ENCODE measurements around the gene RFX2. TPM values are rescaled to one million over a fixed set of nuclear protein-coding genes. Genes with fewer than 3 reads are reported as not detected.
"Not testable (repeated sequence)": the region's sequence is repeated elsewhere in the genome, so short reads cannot be mapped to it uniquely, and the experiment has no call there.

The RFX2 gene
- total RNA-seq, 4 donors from 2014 or later, result 12.6 to 17.3 (median 15.0) TPM

DNA sequence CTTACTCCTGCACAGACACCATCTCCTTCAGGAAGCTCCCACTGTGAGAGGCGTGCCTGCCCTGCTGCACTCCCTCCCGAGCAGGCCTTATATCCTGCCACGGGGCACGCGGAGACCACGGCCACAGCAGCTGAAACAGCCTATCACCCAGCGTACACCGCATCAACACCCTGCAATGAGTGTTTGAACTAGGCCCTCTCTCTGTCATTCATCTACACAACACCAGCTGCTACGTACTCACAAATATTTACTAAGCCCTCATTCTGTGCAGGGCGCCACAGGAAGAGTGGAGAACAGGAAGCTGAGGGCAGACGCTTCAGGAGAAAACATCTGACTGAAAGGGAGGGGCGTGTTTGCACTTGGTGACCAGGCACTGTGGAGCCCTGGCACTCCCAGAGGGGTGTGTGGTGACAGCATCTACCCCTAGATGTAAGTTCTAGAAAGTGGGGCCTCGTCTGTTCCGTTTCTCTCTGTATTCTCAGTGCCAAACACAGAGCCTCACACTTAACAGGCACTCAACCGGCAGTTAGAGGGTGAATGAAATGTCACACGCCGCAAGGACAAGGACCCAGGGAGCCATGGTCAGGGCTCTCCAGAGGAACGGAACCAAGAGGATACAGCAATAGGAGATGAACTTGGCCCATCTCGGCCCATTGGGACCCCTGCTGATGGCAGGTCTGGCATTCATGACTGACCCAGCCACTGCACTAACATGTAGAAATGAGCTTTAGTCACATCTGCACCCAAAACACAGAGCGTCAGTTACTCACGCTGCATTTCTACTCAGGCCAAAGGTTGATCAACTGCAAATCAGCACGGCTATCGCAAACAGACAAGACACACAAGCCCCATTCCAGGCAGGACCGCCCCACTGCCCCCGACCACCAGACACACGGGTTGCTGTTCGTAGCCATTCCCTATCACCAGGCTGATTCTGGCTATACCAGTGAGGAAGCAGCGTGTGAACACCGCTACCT is 148.0 kb downstream of the RFX2 start:
- Histone ChIP-seq H3K9me3 (no peaks in the 10 kb centered on the region), H3K4me1 (peaks cover 7 to 98% (median 60%) of the 10 kb centered on the region in 4 donors), H3K27ac (peak overlapping the region; percentile 34 to 86 (median 77)), H3K27me3 (no peaks in the 10 kb centered on the region), H3K4me3 (peak overlapping the region in 1 of 4 donors; percentile 1), H3K36me3 (peaks cover 0 to 5% (median 0%) of the 10 kb centered on the region in 3 donors)
- WGBS, 2 donors, result 34 to 36% methylated on average over 27 to 29 of the region's 29 CpGs
- TF ChIP-seq POLR2A (IDR thresholded peaks at IDR 0.05) (no peak), EP300 (IDR thresholded peaks at IDR 0.05) (peak in 1 of 2 donors; percentile 48), CTCF (IDR thresholded peaks at IDR 0.05) (no peak)
- peak in 1 of 2 donors; percentile 26 for DNase-seq (ENCODE audit: low spot score in 2 of 2)

DNA sequence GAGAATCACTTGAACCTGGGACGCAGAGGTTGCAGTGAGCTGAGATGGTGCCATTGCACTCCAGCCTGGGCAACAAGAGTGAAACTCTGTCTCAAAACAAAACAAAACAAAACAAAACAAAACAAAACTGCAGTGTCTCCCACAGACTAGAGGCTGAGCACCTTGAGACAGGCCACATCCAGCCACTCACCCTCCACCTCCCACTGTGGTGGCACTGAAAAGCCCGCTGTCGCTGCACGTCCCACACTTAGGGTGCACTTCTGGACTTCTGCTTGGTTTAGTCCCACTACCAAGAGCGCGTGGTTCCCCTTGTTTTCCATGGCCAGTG is 148.7 kb downstream of the RFX2 start:
- peaks cover 7 to 98% (median 56%) of the 10 kb centered on the region in 4 donors for H3K4me1 ChIP-seq
- not testable (repeated sequence) for DNase-seq (ENCODE audit: low spot score in 2 of 2); H3K27me3 ChIP-seq; H3K36me3 ChIP-seq; H3K9me3 ChIP-seq; H3K4me3 ChIP-seq
- peak overlapping the region in 3 of 4 donors; percentile 71 to 86 (median 83) for H3K27ac ChIP-seq
- WGBS, 2 donors, result 65 to 76% methylated on average over 5 to 6 of the region's 6 CpGs

GRCh38 chr19:5960005-5961001 is 150.0 kb downstream of the RFX2 start:
- TF ChIP-seq CTCF (IDR thresholded peaks at IDR 0.05) (no peak), POLR2A (IDR thresholded peaks at IDR 0.05) (no peak), EP300 (IDR thresholded peaks at IDR 0.05) (no peak)
- no peak overlapping the region for H3K4me3 ChIP-seq
- no peak for DNase-seq (ENCODE audit: low spot score in 2 of 2)
- 46 to 53% methylated on average over 18 of the region's 18 CpGs for WGBS, 2 donors
- H3K36me3 ChIP-seq, result peaks cover 0 to 2% (median 0%) of the 10 kb centered on the region in 3 donors
- peak overlapping the region; percentile 30 to 86 (median 77) for H3K27ac ChIP-seq
- no peaks in the 10 kb centered on the region for H3K27me3 ChIP-seq
- H3K4me1 ChIP-seq, result peaks cover 7 to 97% (median 51%) of the 10 kb centered on the region in 4 donors
- H3K9me3 ChIP-seq, result no peaks in the 10 kb centered on the region

- 59 to 72% methylated on average over 14 of the region's 14 CpGs for WGBS, 2 donors
- Histone ChIP-seq H3K9me3 (no peaks in the 10 kb centered on the region), H3K27ac (peak overlapping the region in 3 of 4 donors; percentile 71 to 86 (median 83)), H3K4me1 (peaks cover 7 to 97% (median 55%) of the 10 kb centered on the region in 4 donors), H3K36me3 (no peaks in the 10 kb centered on the region), H3K27me3 (no peaks in the 10 kb centered on the region), H3K4me3 (no peak overlapping the region)
- no peak for TF ChIP-seq POLR2A (IDR thresholded peaks at IDR 0.05)
- TF ChIP-seq CTCF (IDR thresholded peaks at IDR 0.05), result no peak
- TF ChIP-seq EP300 (IDR thresholded peaks at IDR 0.05), result no peak
- DNase-seq (ENCODE audit: low spot score in 2 of 2), result no peak
Observed at GRCh38 chr19:5959260-5960004, 150.9 kb downstream of the RFX2 start.

- Histone ChIP-seq H3K27ac (peak overlapping the region; percentile 14 to 86 (median 59)), H3K9me3 (no peaks in the 10 kb centered on the region), H3K27me3 (no peaks in the 10 kb centered on the region), H3K4me3 (no peak overlapping the region), H3K36me3 (no peaks in the 10 kb centered on the region), H3K4me1 (peaks cover 7 to 97% (median 62%) of the 10 kb centered on the region in 4 donors)
- DNase-seq (ENCODE audit: low spot score in 2 of 2), result no peak
- 84 to 87% methylated on average over 9 to 10 of the region's 10 CpGs for WGBS, 2 donors
- TF ChIP-seq CTCF (IDR thresholded peaks at IDR 0.05) (no peak), EP300 (IDR thresholded peaks at IDR 0.05) (no peak), POLR2A (IDR thresholded peaks at IDR 0.05) (no peak)
Observed at GRCh38 chr19:5958851-5959122, 151.5 kb downstream of the RFX2 start.
